HG03571 (cell line): ENCODE data around the gene HMGN4.
"Not testable (repeated sequence)": the region's sequence is repeated elsewhere in the genome, so short reads cannot be mapped to it uniquely, and the experiment has no call there.

ENCODE experiments used
- ATAC-seq: cut with Tn5 transposase; IDR thresholded peaks from one replicate; pipeline ENCODE4 v1.9.1; 2021; ENCODE audit not compliant: unreplicated experiment

HMGN4 gene

GRCh38 chr6:26547363-26547762 lies 9.2 kb downstream of the HMGN4 start:
- not testable (repeated sequence) for ATAC-seq

- peak; percentile 32 for ATAC-seq
Observed at GRCh38 chr6:26550250-26550993, 12.3 kb downstream of the HMGN4 start.

- no peak for ATAC-seq
Observed at GRCh38 chr6:26552205-26552604, 14.0 kb downstream of the HMGN4 start.

- ATAC-seq: no peak
Observed at GRCh38 chr6:26552640-26553188, 14.5 kb downstream of the HMGN4 start.

GRCh38 chr6:26553264-26553634 lies 15.1 kb downstream of the HMGN4 start:
- peak; percentile 38 for ATAC-seq

- ATAC-seq: peak; percentile 28
Observed at GRCh38 chr6:26553635-26554446, 15.7 kb downstream of the HMGN4 start.

- no peak for ATAC-seq
Observed at GRCh38 chr6:26554447-26554696, 16.2 kb downstream of the HMGN4 start.

- ATAC-seq: no peak
Observed at GRCh38 chr6:26554697-26555504, 16.7 kb downstream of the HMGN4 start.

GRCh38 chr6:26555505-26556262 lies 17.5 kb downstream of the HMGN4 start:
- ATAC-seq: no peak

GRCh38 chr6:26556263-26557070 lies 18.3 kb downstream of the HMGN4 start:
- no peak for ATAC-seq

GRCh38 chr6:26561533-26562466 lies 23.6 kb downstream of the HMGN4 start:
- no peak for ATAC-seq

- no peak for ATAC-seq
Observed at GRCh38 chr6:26563488-26563887, 25.3 kb downstream of the HMGN4 start.

GRCh38 chr6:26568601-26569432 lies 30.7 kb downstream of the HMGN4 start:
- peak; percentile 70 for ATAC-seq

- no peak for ATAC-seq
Observed at GRCh38 chr6:26569433-26569764, 31.2 kb downstream of the HMGN4 start.

- ATAC-seq: no peak
Observed at GRCh38 chr6:26570027-26570809, 32.1 kb downstream of the HMGN4 start.

GRCh38 chr6:26571592-26572296 lies 33.6 kb downstream of the HMGN4 start:
- no peak for ATAC-seq

- no peak for ATAC-seq
Observed at GRCh38 chr6:26575494-26575939, 37.4 kb downstream of the HMGN4 start.
